Measurements from ENCODE around the gene OTOG. TPM values are rescaled to one million over a fixed set of nuclear protein-coding genes. Genes with fewer than 3 reads are reported as not detected.

Gene OTOG
- total and polyA plus RNA-seq, 2 of the 8 experiments (the other 6 are each of a cell fraction or from before 2014, with no cell fraction given) = 0.41 to 1.5 TPM

DNA sequence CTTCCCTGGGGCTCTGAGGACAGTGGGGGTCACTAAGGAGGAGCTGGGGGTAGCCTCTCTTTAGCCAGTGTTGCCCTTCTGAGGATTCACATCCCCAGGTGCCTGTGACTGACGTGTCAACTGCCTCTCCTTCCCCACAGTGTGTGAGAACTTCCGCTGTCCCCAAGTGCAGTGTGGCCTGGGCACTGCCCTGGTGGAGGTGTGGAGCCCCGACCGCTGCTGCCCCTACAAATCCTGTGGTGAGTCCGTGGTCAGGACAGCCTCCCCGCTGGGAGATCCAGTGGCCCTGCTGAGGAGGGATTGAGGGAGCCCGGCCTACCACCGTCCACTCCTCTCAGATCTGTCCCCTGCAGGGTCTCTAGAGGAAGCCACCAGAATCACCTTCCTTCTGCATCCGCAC is 91.3 kb downstream of the OTOG start:
- DNase-seq (ENCODE audit: low read depth in 1 of 2, low spot score in 2 of 2) (no peak), FAIRE-seq (no peak)
- H3K23ac ChIP-seq (ENCODE audit: insufficient read length) = no peak overlapping the region
- no peaks in the 10 kb centered on the region for H3K36me3 ChIP-seq (ENCODE audit: control insufficient read depth in 2 of 4, insufficient read depth in 4 of 4, low read length in 3 of 4)
- ChIA-PET POLR2A (ENCODE audit: partially characterized antibody) (no interaction called here), CTCF (ENCODE audit: partially characterized antibody) (interaction anchor here (2.3 to 5.3 kb wide), 2 partner anchors 39 to 83 kb away, joined by 7 to 34 read pairs; partner anchors contain the start of gene MYOD1)
- H4K20me1 ChIP-seq (replicated peaks in 1 of 2; ENCODE audit: control insufficient read depth in 1 of 2, insufficient read depth in 2 of 2, low read length in 2 of 2) = peaks cover 0 to 6% of the 10 kb centered on the region in 2 experiments
- no peak overlapping the region for H3K9ac ChIP-seq (replicated peaks in 1 of 4; ENCODE audit: extremely low read depth in 1 of 4, low read depth in 3 of 4, low read length in 3 of 4)
- H3K79me1 ChIP-seq (ENCODE audit: low read depth, low read length) = no peaks in the 10 kb centered on the region
- no peak overlapping the region for H3K4me2 ChIP-seq (ENCODE audit: insufficient read depth in 1 of 2, low read depth in 2 of 2, low read length in 2 of 2)
- H2AFZ ChIP-seq (ENCODE audit: low read length) = no peak overlapping the region
- no peak overlapping the region for H4K8ac ChIP-seq (ENCODE audit: extremely low read depth, insufficient read depth, low read length)
- no peaks in the 10 kb centered on the region for H3K79me2 ChIP-seq (ENCODE audit: control insufficient read depth in 1 of 2, insufficient read depth in 2 of 2, low read length in 2 of 2)
- TF ChIP-seq TEAD4 (IDR thresholded peaks at IDR 0.05; ENCODE audit: low read depth, low read length) = no peak
- no peak for TF ChIP-seq CBX8 (IDR thresholded peaks at IDR 0.05; ENCODE audit: borderline replicate concordance, low read depth, low read length)
- no peak for TF ChIP-seq KDM5A (IDR thresholded peaks at IDR 0.05; ENCODE audit: low read length)
- TF ChIP-seq NRF1 (IDR thresholded peaks at IDR 0.05; ENCODE audit: low read depth, low read length) = no peak
- TF ChIP-seq RNF2 (IDR thresholded peaks at IDR 0.05; ENCODE audit: borderline replicate concordance, low read depth, low read length, missing control alignments, poor library complexity, severe bottlenecking) = no peak
- no peak for TF ChIP-seq CHD2 (IDR thresholded peaks at IDR 0.05; ENCODE audit: low read length)
- TF ChIP-seq YY1 (IDR thresholded peaks at IDR 0.05; ENCODE audit: low read depth, low read length) = no peak
- no peak for TF ChIP-seq PHF8 (conservative IDR thresholded peaks at IDR 0.05; ENCODE audit: low read depth, low read length)
- 83% methylated on average over 9 of the region's 9 CpGs; no CpG with 5 or more reads in 1 of the 2 experiments for WGBS, 2 experiments (ENCODE audit: extremely low coverage in 1 of 2, insufficient coverage in 1 of 2, insufficient read length in 1 of 2, insufficient replicate concordance in 2 of 2, low coverage in 1 of 2, low lambda C conversion rate in 2 of 2, missing lambda C conversion rate in 1 of 2)
- no peak overlapping the region for H3K14ac ChIP-seq (ENCODE audit: insufficient read length)
- no peak overlapping the region for H3K56ac ChIP-seq (replicated peaks; ENCODE audit: insufficient read length, low read depth, low read length)
- no peak overlapping the region for H3K4ac ChIP-seq (replicated peaks; ENCODE audit: insufficient read length, low read depth, low read length)
- no peak overlapping the region for H2BK20ac ChIP-seq (ENCODE audit: low read length)
- H2BK120ac ChIP-seq (replicated peaks; ENCODE audit: low read depth, low read length) = no peak overlapping the region
- H3K4me3 ChIP-seq (ENCODE audit: extremely low read depth in 1 of 4, insufficient read depth in 2 of 4, low read depth in 3 of 4, low read length in 4 of 4) = no peak overlapping the region
- no peak overlapping the region for H2AK5ac ChIP-seq (ENCODE audit: low read depth, low read length)
- H3K27ac ChIP-seq (ENCODE audit: low read depth, low read length) = no peak overlapping the region
- H4K91ac ChIP-seq (replicated peaks; ENCODE audit: insufficient read length, low read length) = no peak overlapping the region
- H4K5ac ChIP-seq (ENCODE audit: insufficient read length, low read depth, low read length) = no peak overlapping the region
- no peaks in the 10 kb centered on the region for H3K4me1 ChIP-seq (replicated peaks in 1 of 4; ENCODE audit: control insufficient read depth in 3 of 4, insufficient read depth in 4 of 4, low read length in 3 of 4)
- no peaks in the 10 kb centered on the region for H3K9me3 ChIP-seq (ENCODE audit: insufficient read depth in 2 of 2, low read depth in 1 of 2, low read length in 1 of 2)
- peaks cover 3% of the 10 kb centered on the region; the same call in 1 of the 2 replicates for H3K23me2 ChIP-seq (ENCODE audit: low read depth, low read length)
- H2BK15ac ChIP-seq (ENCODE audit: low read length) = no peak overlapping the region
- no peak overlapping the region for H2BK5ac ChIP-seq (ENCODE audit: low read depth, low read length)
- H2BK12ac ChIP-seq (ENCODE audit: low read depth, low read length) = no peak overlapping the region
- H3K27me3 ChIP-seq (replicated peaks in 1 of 4; ENCODE audit: control insufficient read depth in 3 of 4, extremely low read depth in 1 of 4, insufficient read depth in 3 of 4, low read length in 3 of 4) = no peaks in the 10 kb centered on the region
- H3K18ac ChIP-seq (ENCODE audit: extremely low read depth, low read length) = no peak overlapping the region
